NCI-H128 (cell line): ENCODE data around the gene API5.
A peak's percentile ranks its signal among the peaks of the same experiment; 100 is the strongest.

Experiments
- DNase-seq: peaks from one replicate; lab custom pipeline; 2025; ENCODE audit not compliant: unreplicated experiment; lab: John Stamatoyannopoulos, UW

API5 gene

GRCh38 chr11:43358801-43359421 lies 47.1 kb downstream of the API5 start, which contains the start of gene TTC17:
Gene TTC17, plus strand, starts transcription at chr11:43358920. Its CDS starts 35 bp downstream, at chr11:43358955.
- peak; percentile 85 for DNase-seq

- no peak for DNase-seq
Measured at GRCh38 chr11:43359422-43359818, 47.6 kb downstream of the API5 start.

- DNase-seq = no peak
Measured at GRCh38 chr11:43360361-43361032, 48.7 kb downstream of the API5 start.

GRCh38 chr11:43366677-43367076 lies 54.9 kb downstream of the API5 start:
- DNase-seq = no peak

- no peak for DNase-seq
Measured at GRCh38 chr11:43367382-43368178, 55.8 kb downstream of the API5 start.

GRCh38 chr11:43376065-43376464 lies 64.3 kb downstream of the API5 start:
- DNase-seq = no peak

- no peak for DNase-seq
Measured at GRCh38 chr11:43376594-43376993, 64.8 kb downstream of the API5 start.

- no peak for DNase-seq
Measured at GRCh38 chr11:43377389-43377788, 65.6 kb downstream of the API5 start.

- DNase-seq = no peak
Measured at GRCh38 chr11:43378897-43379296, 67.1 kb downstream of the API5 start.

GRCh38 chr11:43381802-43382201 lies 70.0 kb downstream of the API5 start:
- DNase-seq = no peak

- DNase-seq = no peak
Measured at GRCh38 chr11:43382614-43383013, 70.8 kb downstream of the API5 start.

- DNase-seq = no peak
Measured at GRCh38 chr11:43384393-43384792, 72.6 kb downstream of the API5 start.

- DNase-seq = no peak
Measured at GRCh38 chr11:43392713-43393112, 80.9 kb downstream of the API5 start.

- DNase-seq = no peak
Measured at GRCh38 chr11:43393765-43394355, 82.1 kb downstream of the API5 start.
